CD14-positive monocyte (primary cell): ENCODE data around the gene DOCK3. TPM values are rescaled to one million over a fixed set of nuclear protein-coding genes. Genes with fewer than 3 reads are reported as not detected.
A peak's percentile ranks its signal among the peaks of the same experiment; 100 is the strongest.

Experiments used
- DNase-seq, 3 donors: peaks; one replicate each; pipeline ENCODE4 v3.0.0-alpha.2; 2011 to 2022
- H2AFZ ChIP-seq: 2 replicates; pipeline ENCODE4 v1.6.0; 2012; ENCODE audit warnings: mild to moderate bottlenecking, low read depth, low read length, inconsistent platforms; ENCODE audit not compliant: insufficient read depth, poor library complexity, severe bottlenecking
- H3K27ac ChIP-seq, 2 donors: 1 replicate in 1 of 2; 2 replicates in 1 of 2; pipeline ENCODE4 v1.5.1; 2012 to 2013; ENCODE audit warnings: low read length in 2 of 2, control low read depth in 1 of 2, inconsistent platforms in 1 of 2, low read depth in 1 of 2, mild to moderate bottlenecking in 1 of 2
- H3K27me3 ChIP-seq, 2 donors: one replicate each; pipeline versions ENCODE4 v1.6.0 to v1.6.1; 2011 to 2013; ENCODE audit warnings: low read length in 2 of 2; ENCODE audit not compliant: control insufficient read depth in 2 of 2, insufficient read depth in 2 of 2
- H3K36me3 ChIP-seq, 2 donors: replicated peaks in 1 of 2; 1 replicate in 1 of 2; 2 replicates in 1 of 2; pipeline versions ENCODE4 v1.5.1 to v1.6.1; 2012 to 2013; ENCODE audit warnings: low read length in 2 of 2, control low read depth in 1 of 2, inconsistent platforms in 1 of 2, mild to moderate bottlenecking in 1 of 2; ENCODE audit not compliant: insufficient read depth in 2 of 2, control insufficient read depth in 1 of 2
- H3K4me1 ChIP-seq, 2 donors: 1 replicate in 1 of 2; 2 replicates in 1 of 2; pipeline versions ENCODE4 v1.5.1 to v1.6.1; 2012 to 2013; ENCODE audit warnings: low read length in 2 of 2, control low read depth in 1 of 2, inconsistent platforms in 1 of 2, mild to moderate bottlenecking in 1 of 2, moderate library complexity in 1 of 2; ENCODE audit not compliant: insufficient read depth in 2 of 2, control insufficient read depth in 1 of 2
- H3K4me2 ChIP-seq: replicated peaks from 2 replicates; pipeline ENCODE3; 2012; ENCODE audit warnings: low read length, moderate library complexity, mild to moderate bottlenecking; ENCODE audit not compliant: poor library complexity, severe bottlenecking; ENCODE audit errors: extremely low read depth
- H3K4me3 ChIP-seq, 3 experiments: fragments of 200-600 bp in 1 of 3; sonication (generic) in 1 of 3; replicated peaks in 1 of 3; 1 replicate in 2 of 3; 2 replicates in 1 of 3; pipeline ENCODE4 v1.5.1; 2011 to 2013; ENCODE audit warnings: low read length in 3 of 3, mild to moderate bottlenecking in 3 of 3, control low read depth in 2 of 3, low read depth in 2 of 3, inconsistent platforms in 1 of 3, moderate library complexity in 1 of 3
- H3K79me2 ChIP-seq: 2 replicates; pipeline ENCODE4 v1.6.0; 2012; ENCODE audit warnings: mild to moderate bottlenecking, control low read depth, inconsistent platforms, low read length, moderate library complexity; ENCODE audit not compliant: insufficient read depth
- H3K9ac ChIP-seq: 2 replicates; pipeline ENCODE4 v1.6.0; 2017; ENCODE audit warnings: low read length, mild to moderate bottlenecking; ENCODE audit not compliant: insufficient read depth, poor library complexity, severe bottlenecking
- H3K9me3 ChIP-seq, 2 donors: replicated peaks in 1 of 2; 1 replicate in 1 of 2; 2 replicates in 1 of 2; pipeline versions ENCODE4 v1.5.1 to v1.6.1; 2012 to 2013; ENCODE audit warnings: low read length in 2 of 2, control low read depth in 1 of 2; ENCODE audit not compliant: control insufficient read depth in 1 of 2, insufficient read depth in 1 of 2
- H4K20me1 ChIP-seq: 2 replicates; pipeline ENCODE4 v1.6.0; 2012; ENCODE audit warnings: mild to moderate bottlenecking, low read length, control low read depth, moderate library complexity; ENCODE audit not compliant: insufficient read depth
- H3K27ac Mint-ChIP-seq, 7 donors: one replicate each; pipeline ENCODE4 v1.8.0; 2020; ENCODE audit warnings: mild to moderate bottlenecking in 7 of 7, mixed read lengths in 7 of 7, moderate library complexity in 6 of 7, inconsistent platforms in 2 of 7
- H3K27me3 Mint-ChIP-seq, 3 donors: one replicate each; pipeline ENCODE4 v1.8.0; 2021 to 2022; ENCODE audit warnings: low read depth in 3 of 3, mild to moderate bottlenecking in 3 of 3, mixed read lengths in 3 of 3, moderate library complexity in 3 of 3, inconsistent platforms in 1 of 3
- H3K36me3 Mint-ChIP-seq, 2 donors: one replicate each; pipeline ENCODE4 v1.8.0; 2020; ENCODE audit warnings: mixed read lengths in 2 of 2, inconsistent platforms in 1 of 2, mild to moderate bottlenecking in 1 of 2
- H3K4me1 Mint-ChIP-seq: one replicate; pipeline ENCODE4 v1.8.0; 2020; ENCODE audit warnings: mild to moderate bottlenecking, mixed read lengths
- H3K4me3 Mint-ChIP-seq, 2 donors: one replicate each; pipeline ENCODE4 v1.8.0; 2020; ENCODE audit warnings: mild to moderate bottlenecking in 2 of 2, mixed read lengths in 2 of 2, moderate library complexity in 1 of 2
- H3K9me3 Mint-ChIP-seq, 7 donors: one replicate each; pipeline ENCODE4 v1.8.0; 2020 to 2022; ENCODE audit warnings: mixed read lengths in 7 of 7, mild to moderate bottlenecking in 6 of 7, moderate library complexity in 6 of 7, inconsistent platforms in 2 of 7
- WGBS: methylation state at CpG from one replicate; pipeline ENCODE4 v1.1.5; 2013; ENCODE audit warnings: missing lambda C conversion rate; ENCODE audit not compliant: insufficient coverage; 5-methylcytosine and 5-hydroxymethylcytosine counted together
- intact Hi-C, 2 donors: fragments of 100-400 bp; cut with micrococcal nuclease; formaldehyde crosslinking; loops; one replicate each; pipeline versions ENCODE4 v1.15.0 to v1.15.1; 2023
- polyA plus RNA-seq, 3 donors: library from polyadenylated mRNA; depleted of rRNA in 1 of 3; unstranded in 2 of 3; stranded (reverse) in 1 of 3; fragments of 300-500 nt in 2 of 3; fragments of >200 nt in 1 of 3; fragmentation: Illumina TruSeq in 2 of 3; gene quantifications; 1 replicate in 2 of 3; 2 replicates in 1 of 3; pipeline ENCODE4 v1.2.3, GENCODE V29; 2012 to 2021
- TF ChIP-seq, protein P1 (sequence below): fragments of 200-600 bp; IDR thresholded peaks from one replicate; pipeline ENCODE4 v1.8.0; 2022; ENCODE audit warnings: antibody characterized with exemption, mild to moderate bottlenecking

The DOCK3 gene
- polyA plus RNA-seq, 3 donors = 0.03 TPM; not detected in 1

DNA sequence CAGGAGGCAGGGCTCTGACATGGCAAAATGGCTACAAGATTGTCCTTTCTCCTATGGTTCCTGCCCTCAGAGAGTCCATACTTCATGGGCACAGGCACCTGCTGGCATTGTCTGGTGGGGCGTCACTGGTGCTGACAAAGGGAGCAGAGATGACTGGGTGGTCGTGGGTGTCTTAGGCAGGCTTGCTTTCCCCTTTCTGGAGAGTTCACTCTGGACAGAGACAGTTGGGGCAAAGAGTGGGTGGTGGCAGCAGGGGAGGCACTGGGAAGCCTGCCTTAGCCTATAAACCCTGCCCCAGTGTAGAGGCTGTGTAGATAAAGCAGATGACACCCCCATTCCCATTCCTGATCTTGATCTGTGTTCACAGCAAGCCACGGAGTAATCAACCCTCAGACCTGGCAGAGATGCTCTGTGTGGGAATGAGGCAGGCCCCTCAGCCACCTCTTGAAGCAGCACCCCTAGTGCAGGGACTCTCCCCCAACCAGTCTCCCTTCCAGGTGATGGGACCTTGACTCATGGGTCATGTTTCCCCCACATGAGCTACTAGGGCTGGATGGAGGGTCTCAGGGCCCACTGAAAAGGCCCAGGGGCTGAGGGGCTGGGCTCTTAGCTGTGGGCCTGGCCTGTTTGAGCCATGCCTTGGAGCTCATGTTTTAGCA is 20.7 kb upstream of the DOCK3 start:
- no peak overlapping the region for H2AFZ ChIP-seq
- H3K9me3 ChIP-seq = no peaks in the 10 kb centered on the region
- no peaks in the 10 kb centered on the region for H3K79me2 ChIP-seq
- peak overlapping the region in 1 of 2 donors; percentile 26 for H3K27ac ChIP-seq
- no peak for DNase-seq
- peaks cover 8 to 15% of the 10 kb centered on the region in 2 donors for H3K4me1 ChIP-seq
- no peak overlapping the region for H3K4me3 ChIP-seq
- H4K20me1 ChIP-seq = peaks cover 75% of the 10 kb centered on the region
- intact Hi-C loops = loop anchor here in 1 of 2 donors (10.0 kb wide), 1 partner anchor 79 kb away; no protein-coding TSS in a partner anchor
- peaks cover 5 to 16% of the 10 kb centered on the region in 2 donors for H3K36me3 ChIP-seq
- Mint-ChIP-seq H3K27ac (peak overlapping the region in 5 of 7 donors; percentile 20 to 68 (median 48)), H3K4me3 (no peak overlapping the region), H3K36me3 (peaks cover 14 to 15% of the 10 kb centered on the region in 2 donors), H3K27me3 (peaks cover 0 to 10% (median 2%) of the 10 kb centered on the region in 3 donors), H3K9me3 (no peaks in the 10 kb centered on the region), H3K4me1 (peaks cover 22% of the 10 kb centered on the region)
- H3K4me2 ChIP-seq = no peak overlapping the region
- no peak overlapping the region for H3K9ac ChIP-seq
- WGBS = 75% methylated on average over 2 of the region's 3 CpGs
- TF ChIP-seq, protein P1, sequence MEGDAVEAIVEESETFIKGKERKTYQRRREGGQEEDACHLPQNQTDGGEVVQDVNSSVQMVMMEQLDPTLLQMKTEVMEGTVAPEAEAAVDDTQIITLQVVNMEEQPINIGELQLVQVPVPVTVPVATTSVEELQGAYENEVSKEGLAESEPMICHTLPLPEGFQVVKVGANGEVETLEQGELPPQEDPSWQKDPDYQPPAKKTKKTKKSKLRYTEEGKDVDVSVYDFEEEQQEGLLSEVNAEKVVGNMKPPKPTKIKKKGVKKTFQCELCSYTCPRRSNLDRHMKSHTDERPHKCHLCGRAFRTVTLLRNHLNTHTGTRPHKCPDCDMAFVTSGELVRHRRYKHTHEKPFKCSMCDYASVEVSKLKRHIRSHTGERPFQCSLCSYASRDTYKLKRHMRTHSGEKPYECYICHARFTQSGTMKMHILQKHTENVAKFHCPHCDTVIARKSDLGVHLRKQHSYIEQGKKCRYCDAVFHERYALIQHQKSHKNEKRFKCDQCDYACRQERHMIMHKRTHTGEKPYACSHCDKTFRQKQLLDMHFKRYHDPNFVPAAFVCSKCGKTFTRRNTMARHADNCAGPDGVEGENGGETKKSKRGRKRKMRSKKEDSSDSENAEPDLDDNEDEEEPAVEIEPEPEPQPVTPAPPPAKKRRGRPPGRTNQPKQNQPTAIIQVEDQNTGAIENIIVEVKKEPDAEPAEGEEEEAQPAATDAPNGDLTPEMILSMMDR = no peak
- no peaks in the 10 kb centered on the region for H3K27me3 ChIP-seq

DNA sequence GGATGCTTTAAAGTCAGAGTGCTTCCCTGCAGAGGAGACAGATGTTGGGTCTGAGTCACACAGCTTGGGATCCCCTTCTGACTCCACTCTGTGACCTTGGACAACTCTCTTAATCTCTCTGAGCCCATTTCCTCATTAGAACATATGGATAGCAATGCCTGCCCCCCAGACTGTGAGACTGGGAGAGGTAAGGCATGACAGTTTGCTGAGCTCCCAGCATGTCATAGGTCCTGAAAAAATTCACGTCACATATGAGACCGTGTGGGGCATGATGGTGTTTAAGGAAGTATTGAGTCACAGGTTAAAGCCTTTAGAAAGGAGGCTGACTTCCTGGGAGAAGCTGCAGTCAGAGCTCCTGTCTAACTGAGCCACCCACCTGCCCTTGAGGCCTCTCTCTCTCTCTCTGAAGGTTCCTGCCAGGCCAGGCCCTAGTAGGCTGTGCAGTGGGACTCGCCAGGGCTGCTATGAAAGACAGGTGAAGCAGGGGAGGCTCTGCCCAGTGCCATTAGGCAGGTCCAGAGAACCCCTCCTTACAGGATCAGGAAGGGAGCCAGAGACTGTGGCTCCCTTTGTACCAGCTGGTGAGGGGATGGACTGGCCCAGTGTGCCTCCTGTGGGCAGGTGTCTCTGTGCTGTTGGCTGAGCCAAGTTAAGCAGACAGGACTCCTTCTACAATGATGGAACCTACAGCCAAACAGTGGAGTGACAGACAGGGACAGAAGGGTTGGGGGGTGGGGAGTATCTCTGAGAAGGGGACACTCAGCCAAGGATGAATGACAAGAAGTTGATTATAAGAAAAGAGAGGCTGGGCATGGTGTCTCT is 19.5 kb upstream of the DOCK3 start:
- H3K27ac ChIP-seq = peak overlapping the region in 1 of 2 donors; percentile 26
- H2AFZ ChIP-seq = no peak overlapping the region
- H4K20me1 ChIP-seq = peaks cover 64% of the 10 kb centered on the region
- no peak overlapping the region for H3K9ac ChIP-seq
- Mint-ChIP-seq H3K27me3 (peaks cover 0 to 10% (median 5%) of the 10 kb centered on the region in 3 donors), H3K27ac (peak overlapping the region in 6 of 7 donors; percentile 32 to 85 (median 69)), H3K4me1 (peaks cover 22% of the 10 kb centered on the region), H3K36me3 (peaks cover 4 to 6% of the 10 kb centered on the region in 2 donors), H3K4me3 (no peak overlapping the region), H3K9me3 (no peaks in the 10 kb centered on the region)
- peak; percentile 52 to 78 (median 58) for DNase-seq
- no peak overlapping the region for H3K4me3 ChIP-seq
- H3K27me3 ChIP-seq = no peaks in the 10 kb centered on the region
- H3K36me3 ChIP-seq = peaks cover 0 to 5% of the 10 kb centered on the region in 2 donors
- H3K79me2 ChIP-seq = no peaks in the 10 kb centered on the region
- TF ChIP-seq, protein P1 = no peak
- intact Hi-C loops = loop anchor here in 1 of 2 donors (10.0 kb wide), 1 partner anchor 80 kb away; no protein-coding TSS in a partner anchor
- peaks cover 8 to 15% of the 10 kb centered on the region in 2 donors for H3K4me1 ChIP-seq
- no peak overlapping the region for H3K4me2 ChIP-seq
- 7% methylated on average over 2 of the region's 3 CpGs for WGBS
- H3K9me3 ChIP-seq = no peaks in the 10 kb centered on the region
